NCI-H446 treated with DMSO at 0.1 percent for 48 hours (cell line): Measurements from ENCODE around the gene SAMD10.
"Not testable (repeated sequence)": the region's sequence is repeated elsewhere in the genome, so short reads cannot be mapped to it uniquely, and the experiment has no call there.

Experiments used
- DNase-seq: peaks from one replicate; lab custom pipeline; 2025; lab: John Stamatoyannopoulos, UW

Gene SAMD10

DNA sequence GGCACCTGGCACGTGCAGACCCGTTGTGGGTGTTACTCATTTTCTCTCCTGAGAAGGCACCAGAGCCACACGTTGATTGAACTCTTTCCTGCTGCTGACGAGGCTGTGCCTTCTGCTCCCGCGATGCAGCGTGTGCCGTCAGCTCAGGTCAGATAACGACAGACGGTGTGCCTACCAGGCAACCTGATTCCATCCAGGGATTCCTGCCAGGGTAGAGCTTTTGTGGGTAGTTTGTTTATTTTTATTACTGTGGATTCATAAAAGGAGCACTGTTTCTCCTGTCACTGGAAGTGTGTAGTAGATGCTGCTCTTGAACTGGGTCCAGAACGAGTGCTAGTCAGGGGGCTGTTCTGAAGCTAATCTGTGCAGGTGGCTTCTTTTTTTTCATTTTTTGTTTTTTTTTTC lies 22.2 kb upstream of the SAMD10 start:
- DNase-seq: no peak

DNA sequence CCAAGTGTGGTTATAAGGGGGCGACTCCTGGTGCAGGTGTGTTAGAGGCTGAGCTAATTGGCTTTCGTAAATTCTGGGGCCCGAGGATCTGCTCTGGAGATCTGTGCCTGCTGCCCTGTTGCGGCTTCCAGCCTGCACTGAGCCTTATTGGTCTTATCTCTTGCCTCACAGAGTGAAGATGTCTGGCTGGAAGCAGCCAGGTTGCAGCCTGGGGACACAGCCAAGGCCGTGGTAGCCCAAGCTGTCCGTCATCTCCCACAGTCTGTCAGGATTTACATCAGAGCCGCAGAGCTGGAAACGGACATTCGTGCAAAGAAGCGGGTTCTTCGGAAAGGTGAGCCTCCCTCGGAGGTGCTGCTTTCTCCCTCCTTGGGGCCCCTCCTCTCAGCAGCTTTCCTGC lies 21.5 kb upstream of the SAMD10 start:
- DNase-seq: no peak

DNA sequence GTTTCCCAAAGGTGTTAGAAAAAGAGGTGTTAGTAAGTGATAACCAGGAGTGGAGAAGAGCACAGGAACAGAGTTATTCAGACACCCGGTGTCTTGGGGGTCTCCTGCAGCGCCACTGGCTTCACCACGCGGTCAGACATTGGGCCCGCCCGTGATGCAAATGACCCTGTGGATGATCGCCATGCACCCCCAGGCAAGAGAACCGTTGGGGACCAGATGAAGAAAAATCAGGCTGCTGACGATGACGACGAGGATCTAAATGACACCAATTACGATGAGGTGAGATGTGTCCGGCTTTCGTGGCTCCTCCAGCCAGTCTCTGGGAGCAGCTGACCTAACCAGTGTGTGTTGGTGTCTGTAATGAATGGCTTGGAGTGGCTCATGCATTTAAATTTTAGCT lies 3.5 kb upstream of the SAMD10 start:
- no peak for DNase-seq

DNA sequence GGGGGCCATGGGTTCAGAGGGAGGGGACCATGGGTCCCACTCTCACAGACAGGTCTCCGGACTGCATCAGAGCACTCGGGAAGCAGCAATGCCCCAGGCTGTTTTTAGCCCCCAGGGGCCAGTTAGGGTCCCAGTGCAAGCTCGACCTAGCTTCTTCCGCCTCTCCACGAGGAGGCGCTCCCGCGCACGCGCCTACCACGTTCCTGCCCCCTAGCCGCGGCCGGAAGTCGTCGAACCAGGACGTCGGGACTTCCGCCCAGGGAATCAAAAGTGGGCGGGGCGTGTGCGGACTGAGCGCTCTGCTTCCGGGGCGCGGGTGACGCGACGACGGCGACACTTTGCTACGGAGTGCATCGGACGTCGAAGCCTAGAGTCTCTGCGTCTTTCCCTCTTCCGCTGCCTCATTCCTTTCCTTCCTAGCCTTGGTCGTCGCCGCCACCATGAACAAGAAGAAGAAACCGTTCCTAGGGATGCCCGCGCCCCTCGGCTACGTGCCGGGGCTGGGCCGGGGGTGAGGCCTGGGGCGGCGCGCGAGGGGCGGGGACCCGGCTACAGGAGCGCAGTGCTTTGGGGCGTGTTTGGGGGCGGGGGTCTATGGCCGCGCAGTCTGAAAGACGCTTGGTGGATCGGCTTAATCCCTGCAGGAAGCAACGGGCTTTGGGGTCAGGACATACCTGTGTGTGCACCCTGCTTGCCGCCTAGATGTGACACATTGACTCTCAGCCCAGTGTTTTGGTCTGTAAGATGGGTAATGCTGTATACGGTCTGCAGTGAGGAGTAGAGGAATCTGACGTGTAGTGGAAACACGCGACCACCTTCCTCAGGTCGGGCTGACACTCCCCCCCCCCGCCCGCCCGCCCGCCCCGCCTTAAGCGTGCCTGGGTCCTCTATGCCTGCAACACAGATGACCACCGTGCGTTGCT lies 1.6 kb upstream of the SAMD10 start, which contains the start of gene PRPF6:
TSS of gene PRPF6 (plus strand) at position 327 of the 923 bp plus-strand sequence. CDS start at position 441, 114 bp downstream.
- peak; percentile 95 for DNase-seq

DNA sequence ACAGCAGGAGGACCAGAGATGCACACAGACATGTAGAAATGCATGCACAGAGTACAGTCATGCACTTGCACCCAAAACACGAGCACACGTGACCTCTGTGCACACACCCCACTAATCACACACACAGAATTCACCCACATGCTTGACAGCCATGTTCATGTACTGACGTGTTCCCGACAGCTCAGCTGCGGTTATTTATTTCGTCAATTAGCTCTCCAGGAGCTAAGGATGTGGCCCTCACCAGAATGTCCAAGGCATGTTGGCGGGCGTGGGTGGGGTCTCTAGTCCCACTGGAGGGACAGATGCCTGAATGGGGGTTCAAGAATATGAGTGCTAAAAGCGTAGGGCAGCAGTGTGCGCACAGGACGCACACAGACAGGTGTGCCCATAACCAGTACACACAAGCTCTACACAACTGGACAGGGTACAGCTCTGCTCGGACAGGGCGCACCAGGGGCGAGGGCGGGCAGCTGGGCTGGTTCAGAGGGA lies 919 bp upstream of the SAMD10 start:
- no peak for DNase-seq

DNA sequence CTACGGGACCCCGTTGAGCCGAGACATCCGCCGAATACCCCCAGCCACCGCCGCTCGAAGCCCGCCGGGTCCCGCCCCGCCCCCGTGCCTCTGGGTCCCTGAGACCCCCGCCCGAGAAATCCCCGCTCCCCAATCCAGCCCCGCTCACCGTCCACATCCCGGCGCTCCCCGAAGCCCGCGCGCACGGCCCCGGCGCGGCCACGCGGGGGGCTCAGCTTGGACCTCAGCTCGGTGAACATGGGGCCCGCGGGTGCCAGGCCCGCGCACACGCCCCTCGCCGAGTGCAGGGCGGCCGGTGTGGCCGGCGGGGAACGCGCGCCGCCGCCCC lies 249 bp downstream of the SAMD10 start:
- no peak for DNase-seq

DNA sequence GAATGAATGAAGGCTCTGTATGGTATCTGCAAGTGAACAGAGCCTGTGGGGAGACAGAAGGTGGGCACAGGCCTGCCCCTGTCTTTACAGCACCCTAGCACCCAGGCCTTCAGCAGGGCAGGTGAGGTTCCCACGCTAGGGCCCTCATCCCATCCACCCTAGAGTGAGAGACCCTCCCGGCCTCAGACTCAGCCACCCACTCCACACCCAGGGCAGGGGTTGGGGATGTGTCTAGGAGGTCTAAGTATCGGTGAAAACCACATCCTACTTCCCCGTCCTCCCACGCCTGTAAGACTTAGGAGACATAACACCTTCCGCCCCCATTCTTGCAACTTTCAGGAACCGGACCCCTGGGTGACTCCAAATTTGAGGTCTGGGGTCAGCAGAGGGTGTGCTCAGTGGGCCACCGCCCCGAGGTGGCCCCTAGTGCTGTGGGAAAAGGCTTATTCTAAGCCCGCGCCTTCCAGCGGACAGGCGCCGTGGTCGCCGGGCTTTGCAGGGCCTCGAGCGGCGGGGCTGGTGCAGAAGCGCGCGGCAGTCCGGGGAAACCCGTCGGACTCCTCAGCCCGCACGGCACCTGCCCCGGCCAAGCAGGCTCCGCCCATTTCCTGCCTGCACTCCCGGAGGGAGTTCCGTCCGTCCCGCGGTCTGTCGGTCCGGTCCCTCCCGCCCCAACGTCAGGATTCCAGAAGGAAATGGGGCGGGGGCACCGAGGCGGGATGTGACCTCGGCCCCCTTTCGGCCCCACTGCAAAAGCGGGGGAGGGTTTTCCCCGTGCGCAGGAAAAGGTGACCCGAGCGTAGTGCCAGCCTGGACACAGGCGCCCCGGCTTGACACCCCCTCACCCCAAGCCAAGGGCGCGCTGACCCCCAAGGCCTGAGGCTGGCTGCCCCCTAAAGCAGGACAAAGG lies 868 bp downstream of the SAMD10 start:
- no peak for DNase-seq

DNA sequence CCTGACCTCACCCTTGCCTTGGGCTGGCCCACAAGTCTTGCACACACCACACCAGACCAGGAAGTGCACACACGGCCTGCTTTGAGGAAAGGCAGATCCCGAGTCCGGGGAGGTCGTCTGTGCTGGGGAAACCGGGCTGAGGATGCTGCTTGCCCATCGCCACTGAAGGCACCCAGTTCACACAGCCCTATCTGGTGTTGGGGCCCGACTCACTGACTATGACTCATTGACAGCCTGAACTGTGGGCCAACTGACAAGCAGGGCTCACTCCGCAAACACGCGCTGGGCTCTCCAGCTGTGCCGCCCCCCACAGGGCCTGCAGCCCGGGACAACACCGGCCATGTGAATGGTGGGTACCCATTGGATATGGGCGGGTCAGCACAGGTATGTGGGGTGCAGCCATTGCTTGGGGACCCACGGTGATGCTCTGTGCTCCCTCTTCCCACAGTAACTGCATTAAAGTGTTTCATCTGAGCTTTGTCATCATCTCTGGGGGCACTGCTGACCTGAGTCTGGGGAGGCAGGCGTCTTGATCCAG lies 1.6 kb downstream of the SAMD10 start:
- no peak for DNase-seq

DNA sequence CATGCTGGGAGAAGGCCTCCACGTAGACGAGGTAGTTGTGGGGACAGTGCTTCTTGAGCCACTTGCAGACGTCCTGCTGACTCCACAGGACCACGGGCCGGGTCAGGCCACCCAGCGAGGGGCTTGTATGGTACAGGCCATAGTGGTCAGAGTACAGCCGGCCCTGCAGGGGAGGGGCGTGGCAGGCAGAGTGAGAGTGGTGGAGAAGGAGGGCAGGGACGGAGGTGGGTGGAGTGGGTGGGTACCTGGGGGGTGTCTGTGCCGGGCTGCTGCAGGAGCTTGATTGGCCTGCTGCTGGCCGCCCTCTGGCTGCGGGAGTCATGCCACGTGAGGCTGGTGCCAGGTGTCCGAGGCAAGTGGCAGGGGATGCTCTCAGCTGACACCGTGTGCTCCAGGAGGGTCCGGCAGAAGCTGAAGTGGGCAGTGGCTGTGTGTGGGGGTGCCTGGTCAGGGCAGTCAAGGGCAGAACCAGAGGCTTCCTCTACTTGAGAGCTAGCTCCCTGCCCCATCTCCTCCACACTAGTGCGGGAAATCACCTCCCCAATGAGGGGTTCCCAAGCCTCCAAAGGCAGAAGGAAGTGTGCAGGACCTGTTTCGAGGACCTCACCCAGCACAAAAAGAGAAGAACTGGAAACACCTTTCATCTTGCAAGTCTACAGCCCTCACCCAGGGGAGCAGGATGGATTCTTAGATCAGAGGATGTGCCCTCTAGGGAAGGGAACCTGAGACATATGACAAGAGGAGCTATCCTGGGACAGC lies 2.3 kb downstream of the SAMD10 start:
- no peak for DNase-seq

DNA sequence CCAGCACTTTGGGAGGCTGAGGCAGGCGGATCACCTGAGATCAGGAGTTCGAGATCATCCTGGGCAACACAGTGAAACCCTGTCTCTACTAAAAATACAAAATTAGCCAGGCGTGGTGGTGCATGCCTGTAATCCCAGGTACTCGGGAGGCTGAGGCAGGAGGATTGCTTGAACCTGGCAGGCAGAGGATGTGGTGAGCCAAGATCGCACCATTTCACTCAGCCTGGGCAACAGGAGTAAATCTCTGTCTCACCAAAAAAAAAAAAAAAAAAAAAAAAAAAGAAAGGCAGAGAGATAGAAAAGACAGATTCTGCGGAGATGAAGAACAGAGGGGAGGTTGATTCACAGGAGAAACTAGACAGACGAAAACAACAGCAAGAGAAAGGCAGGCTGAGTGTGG lies 2.9 kb downstream of the SAMD10 start:
- DNase-seq: not testable (repeated sequence)

DNA sequence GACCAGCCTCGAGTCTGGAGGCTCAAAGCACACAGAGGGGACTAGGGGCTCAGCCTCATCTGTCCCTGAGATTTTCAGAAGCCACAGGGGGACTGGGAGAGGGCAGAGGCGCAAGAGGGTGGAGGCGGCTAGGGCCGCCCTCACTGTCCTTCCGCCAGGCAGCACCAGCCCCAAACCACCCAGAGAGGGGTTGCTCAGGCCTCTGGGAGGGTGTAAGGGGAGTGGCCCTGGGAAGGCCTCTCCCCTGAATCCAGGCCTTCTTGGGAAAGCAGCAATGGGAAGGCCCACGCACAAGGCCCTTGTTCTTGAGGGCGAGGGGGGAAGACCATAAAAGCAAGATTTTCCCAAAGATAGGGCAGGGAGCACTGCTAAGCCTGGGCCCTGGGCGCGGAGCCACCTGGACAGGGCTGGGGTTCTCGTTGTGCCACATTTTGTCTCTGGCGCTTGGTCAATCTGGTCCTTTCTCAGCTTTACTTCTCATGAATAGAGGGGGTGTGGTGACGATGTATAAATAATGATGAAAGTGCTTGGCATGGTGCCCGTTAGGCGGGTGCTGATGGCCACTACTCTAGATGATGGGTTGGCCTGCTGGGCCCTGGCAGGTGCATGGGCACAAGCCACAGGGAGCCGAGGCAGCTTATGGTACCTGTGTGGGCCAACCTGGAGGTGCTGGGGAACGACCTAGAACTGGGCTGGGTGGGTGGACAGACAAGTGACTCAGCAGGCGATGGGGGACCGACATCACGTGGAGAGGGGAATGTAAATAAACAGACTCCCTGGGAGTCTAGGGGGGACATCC lies 4.8 kb downstream of the SAMD10 start:
- no peak for DNase-seq

DNA sequence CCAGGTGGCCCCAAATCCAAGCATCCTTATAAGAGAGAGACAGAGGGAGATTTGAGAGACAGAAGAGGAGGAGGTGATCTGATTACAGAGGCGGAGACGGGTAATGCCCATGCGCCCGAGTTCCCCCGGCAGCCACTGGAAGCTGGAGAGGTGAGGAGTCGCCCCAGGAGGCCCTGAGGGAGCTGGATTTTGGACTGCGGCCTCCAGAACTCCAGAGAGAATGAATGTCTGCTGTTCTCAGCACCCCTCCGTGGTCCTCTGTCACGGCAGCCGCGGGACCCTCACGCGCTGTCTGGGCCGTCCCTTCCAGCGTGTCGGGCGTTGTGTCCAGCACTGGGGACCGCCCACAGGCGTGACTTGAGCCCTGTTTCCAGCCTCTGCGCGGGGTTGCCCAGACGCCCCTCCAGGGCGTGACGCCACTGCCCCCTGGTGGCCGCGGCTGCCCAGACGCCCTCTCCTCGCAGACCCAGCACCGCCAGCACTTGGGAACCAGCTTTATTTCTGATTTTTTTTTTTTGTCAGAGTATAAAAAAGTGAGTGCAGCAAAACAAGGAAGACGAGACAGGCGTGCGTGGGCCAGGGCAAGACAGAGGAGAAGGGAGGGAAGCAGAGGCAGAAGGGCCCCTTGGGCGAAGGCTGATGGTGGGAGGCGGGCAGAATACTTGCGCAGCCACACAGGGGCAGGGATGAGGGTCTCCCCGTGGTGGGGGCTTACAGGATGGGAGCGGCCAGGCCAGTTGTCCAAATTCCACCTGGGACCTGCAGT lies 5.6 kb downstream of the SAMD10 start:
- DNase-seq: peak; percentile 45

DNA sequence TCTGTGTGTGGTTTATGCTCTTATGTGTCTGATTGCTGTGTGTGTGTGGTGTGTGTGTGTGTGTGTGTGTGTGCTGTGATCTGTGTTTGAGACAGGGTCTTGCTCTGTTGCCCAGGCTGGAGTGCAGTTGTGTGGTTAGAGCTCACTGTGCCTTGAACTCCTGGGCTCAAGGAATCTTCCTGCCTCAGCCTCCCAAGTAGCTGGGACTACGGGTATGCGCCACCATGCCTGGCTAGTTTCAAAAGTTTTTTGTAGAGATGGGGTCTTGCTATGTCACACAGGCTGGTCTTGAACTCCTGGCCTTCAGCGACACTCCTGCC lies 6.3 kb downstream of the SAMD10 start:
- DNase-seq: no peak

DNA sequence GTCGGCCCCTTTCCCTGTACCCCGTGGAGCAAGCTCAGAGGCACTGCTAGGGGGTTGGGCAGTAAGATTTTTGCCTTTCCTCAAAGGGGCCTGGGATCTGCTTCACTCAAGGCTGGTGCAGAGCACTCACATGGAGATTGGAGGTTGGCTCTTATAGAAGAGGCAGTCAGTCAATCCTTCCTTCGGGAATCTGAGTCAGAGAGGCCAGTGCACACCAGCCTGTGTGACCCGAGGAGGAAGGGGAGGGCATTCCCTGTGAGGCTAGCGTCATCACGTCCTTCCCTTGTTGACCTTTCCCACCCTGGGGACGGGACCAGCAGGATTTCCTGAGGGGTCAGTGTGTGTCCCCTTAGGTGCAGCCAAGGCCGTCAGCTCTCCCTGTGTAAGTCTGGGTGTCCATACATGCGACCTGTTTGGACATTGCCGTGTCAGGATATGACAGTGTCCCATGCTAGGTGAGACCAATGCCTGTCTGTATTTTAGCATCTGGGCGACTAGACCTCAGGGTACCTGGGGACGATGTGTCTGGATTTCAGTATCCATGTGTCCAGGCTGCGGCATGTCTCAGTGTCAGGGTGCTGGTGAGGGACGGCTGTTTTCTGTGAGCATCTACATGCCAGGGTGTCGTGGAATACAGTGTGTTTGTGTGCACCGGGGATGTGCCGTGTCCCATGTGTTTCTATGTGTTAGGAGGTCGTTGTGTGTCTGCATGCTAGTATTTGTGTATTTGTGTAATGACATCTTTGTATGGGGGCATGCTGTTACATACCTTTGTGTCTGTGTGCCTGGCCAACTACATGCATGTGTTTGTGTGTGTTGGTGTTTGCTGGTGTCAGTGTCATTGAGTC lies 6.9 kb downstream of the SAMD10 start:
- no peak for DNase-seq

DNA sequence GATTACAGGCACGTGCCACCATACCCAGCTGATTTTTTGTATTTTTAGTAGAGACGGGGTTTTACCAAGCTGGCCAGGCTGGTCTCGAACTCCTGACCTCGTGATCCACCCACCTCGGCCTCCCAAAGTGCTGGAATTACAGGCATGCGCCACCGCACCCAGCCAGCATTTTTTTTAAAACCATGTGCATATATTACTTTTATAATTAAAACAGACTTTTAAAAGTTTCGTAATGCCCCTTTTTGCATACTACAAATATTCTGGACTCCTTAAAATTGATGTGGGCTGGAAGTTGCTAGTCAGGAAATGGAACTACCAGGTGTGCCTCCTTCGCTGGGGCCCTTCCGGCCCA lies 7.5 kb downstream of the SAMD10 start:
- DNase-seq: not testable (repeated sequence)

DNA sequence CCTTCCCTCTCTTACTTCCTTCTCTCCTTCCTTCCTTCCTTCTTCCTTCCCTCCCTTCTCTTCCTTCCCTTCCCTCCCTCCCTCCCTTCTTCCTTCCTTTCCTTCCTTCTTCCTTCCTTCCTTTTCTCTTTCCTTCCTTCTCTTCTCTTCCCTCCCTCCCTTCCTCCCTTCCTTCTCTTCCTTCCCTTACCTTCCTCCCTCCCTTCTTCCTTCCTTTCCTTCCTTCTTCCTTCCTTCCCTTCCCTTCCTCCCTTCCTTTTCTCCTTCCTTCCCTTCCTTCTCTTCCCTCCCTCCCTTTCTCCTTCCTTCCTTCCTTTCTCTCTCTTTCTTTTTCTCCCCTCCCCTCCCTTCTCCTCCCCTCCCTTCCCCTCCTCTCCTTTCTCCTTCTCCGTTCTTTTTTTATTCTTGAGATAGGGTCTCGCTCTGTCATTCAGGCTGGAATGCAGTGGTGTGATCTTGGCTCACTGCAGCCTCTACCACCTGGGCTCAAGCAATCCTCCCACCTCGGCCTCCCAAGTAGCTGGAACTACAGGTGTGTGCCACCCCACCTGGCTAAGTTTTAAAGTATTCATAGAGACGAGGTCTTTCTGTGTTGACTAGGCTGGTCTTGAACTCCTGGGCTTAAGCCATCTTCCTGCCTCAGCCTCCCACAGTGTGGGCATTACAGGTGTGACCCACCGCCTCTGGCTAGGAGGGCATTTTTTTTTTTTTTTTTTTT lies 8.6 kb downstream of the SAMD10 start:
- no peak for DNase-seq

DNA sequence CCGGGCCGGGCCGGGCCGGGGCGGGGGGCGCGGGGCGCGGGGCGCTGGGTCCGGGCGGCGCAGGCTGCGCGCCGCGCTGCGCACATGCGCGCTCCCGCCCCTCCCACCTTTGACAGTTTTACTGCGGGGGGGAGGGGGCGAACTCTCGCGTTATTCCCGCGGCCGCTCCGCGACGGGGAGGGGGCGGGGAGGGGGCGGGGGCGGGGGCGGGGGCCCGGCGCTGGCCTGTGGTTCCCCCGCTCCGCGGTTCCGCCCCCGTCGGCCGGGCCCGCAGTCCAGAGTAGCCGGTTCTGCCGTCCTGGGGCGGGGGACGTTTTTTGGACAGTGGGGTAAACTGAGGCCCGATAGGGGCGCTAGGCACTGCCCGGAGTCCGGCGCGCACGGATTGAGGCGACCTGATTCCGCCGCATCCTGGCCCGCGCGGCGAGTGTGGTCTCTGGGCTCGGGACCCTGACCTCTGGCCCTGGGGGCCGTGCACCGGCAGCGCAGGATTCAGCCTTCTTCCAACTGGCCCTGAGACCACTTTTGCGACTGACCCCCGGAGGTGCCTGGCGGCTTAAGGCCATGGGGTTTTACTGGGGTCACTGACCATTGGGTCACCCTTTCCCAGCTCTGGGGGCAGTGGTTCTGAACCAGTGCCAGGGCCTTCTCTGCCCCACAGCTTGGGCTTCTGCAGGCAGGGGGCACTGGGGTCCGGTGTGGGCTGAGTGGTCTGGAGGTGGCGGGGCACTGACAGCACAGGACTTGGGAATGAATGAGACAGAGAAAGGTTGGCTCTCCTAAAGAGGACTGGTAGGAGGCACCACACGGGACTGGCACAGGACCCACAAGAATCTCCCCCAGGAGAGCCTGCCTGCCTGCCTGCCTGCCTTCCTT lies 9.4 kb downstream of the SAMD10 start, which contains the start of gene ZNF512B:
TSS of gene ZNF512B (minus strand) at position 93 of the 876 bp plus-strand sequence. CDS start 1,980 bp downstream, outside the sequence.
- DNase-seq: peak; percentile 50
